GM12891 (cell line): ENCODE data around the gene TAF5L.

Experiments used
- DNase-seq: peaks from one replicate; pipeline ENCODE4 v3.0.0; 2011; ENCODE audit warnings: low spot score; ENCODE audit not compliant: insufficient read length
- FAIRE-seq: peaks from 2 replicates; lab custom pipeline; 2011; peaks lifted over from hg19 to GRCh38; lab: Jason Lieb, UNC
- PAX5 ChIP-seq: IDR thresholded peaks from 2 replicates; pipeline ENCODE4 v1.6.1; 2011; ENCODE audit warnings: low read length, moderate library complexity, mild to moderate bottlenecking; ENCODE audit not compliant: insufficient read depth, severe bottlenecking
- POLR2A ChIP-seq: IDR thresholded peaks from 2 replicates; pipeline ENCODE4 v1.6.1; 2011; ENCODE audit warnings: low read depth, low read length, control low read depth
- POLR2AphosphoS5 ChIP-seq: IDR thresholded peaks from 2 replicates; pipeline ENCODE4 v1.6.1; 2011; ENCODE audit warnings: low read depth, low read length, control low read depth
- POU2F2 ChIP-seq: IDR thresholded peaks from 2 replicates; pipeline ENCODE4 v1.6.1; 2011; ENCODE audit warnings: low read depth, mild to moderate bottlenecking, control low read depth, low read length, moderate library complexity
- SPI1 ChIP-seq: IDR thresholded peaks from 2 replicates; pipeline ENCODE4 v1.6.1; 2011; ENCODE audit warnings: low read depth, low read length, control low read depth
- TAF1 ChIP-seq: IDR thresholded peaks from 2 replicates; pipeline ENCODE4 v1.6.1; 2011; ENCODE audit warnings: low read depth, low read length, control low read depth

The TAF5L gene

DNA sequence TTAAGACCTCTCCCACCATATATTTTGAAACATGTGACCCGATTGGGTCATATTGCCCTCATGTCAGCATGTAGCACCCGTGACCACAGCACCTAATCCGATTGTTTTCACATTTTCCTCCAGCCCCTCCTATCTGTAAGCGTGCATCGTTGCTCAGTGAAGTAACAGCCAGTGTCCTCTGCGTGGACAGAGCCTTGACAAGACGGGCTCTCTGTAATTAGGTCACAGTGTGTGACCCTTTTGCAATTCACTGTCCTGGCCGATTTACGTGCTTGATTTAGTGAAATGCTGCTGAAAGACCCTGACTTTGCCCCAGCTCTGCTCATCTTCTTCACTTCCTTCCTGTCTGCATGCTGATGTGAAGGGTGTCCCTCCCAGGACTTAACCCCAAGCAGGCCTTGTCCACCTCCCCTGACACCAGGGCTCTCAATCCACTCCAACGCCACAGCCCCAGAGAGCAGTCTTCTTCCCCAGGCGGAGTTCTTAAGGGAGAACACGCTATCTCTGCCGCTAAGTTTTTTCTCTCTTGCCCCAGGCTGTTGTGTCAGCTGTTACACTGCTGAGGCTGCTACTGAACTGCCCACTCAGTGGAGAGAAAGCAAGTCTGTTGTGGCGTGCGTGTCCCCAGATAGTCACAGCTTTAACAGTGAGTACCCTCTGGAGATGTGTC, 19.5 kb upstream of the TAF5L start:
- DNase-seq (no peak), FAIRE-seq (no peak)
- TF ChIP-seq SPI1 = no peak
- TF ChIP-seq POU2F2 = no peak
- no peak for TF ChIP-seq PAX5
- TF ChIP-seq POLR2AphosphoS5 = no peak
- no peak for TF ChIP-seq TAF1
- TF ChIP-seq POLR2A = no peak

DNA sequence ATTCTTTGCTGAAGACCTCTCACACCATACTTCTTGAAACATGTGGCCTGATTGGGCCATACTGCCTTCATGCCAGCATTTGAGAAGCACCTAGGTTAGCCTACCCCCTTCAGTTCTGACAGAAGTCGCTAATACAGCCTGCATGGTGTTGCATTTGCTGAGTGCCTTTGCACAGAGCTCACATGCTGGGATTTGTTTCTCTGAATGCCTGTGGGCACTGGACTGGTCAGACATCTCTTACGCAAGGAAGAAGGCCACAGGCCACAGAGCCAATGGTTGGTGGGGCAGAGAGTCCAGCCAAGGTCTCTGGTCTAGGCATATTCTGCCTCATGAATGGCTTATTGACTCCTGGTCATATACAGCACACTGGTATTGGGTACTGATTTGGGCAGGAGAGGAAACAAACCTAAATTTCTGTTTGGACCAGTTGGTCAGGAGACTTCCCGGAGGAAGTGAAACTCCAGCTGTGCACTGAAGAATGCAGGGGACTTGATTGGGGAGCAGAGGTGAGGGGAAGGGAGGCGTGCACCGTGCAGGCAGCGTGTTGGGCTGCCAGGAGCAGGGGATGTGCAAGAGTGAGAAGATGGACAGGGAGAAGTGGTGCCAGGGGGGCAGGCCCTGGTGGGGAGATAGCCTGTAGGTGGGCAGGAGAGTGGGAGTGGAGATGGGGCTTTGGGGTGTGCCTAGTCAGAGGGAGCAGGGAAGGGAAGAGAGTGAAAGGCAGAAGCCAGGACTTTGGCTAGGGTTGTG, 18.2 kb upstream of the TAF5L start:
- FAIRE-seq (peak; percentile 75), DNase-seq (no peak)
- TF ChIP-seq PAX5 (no peak), TAF1 (no peak), POU2F2 (no peak), SPI1 (peak; percentile 93), POLR2A (no peak)

GRCh38 chr1:229642970-229643369, 17.0 kb upstream of the TAF5L start:
- FAIRE-seq (peak; percentile 67), DNase-seq (no peak)
- no peak for TF ChIP-seq POLR2A
- no peak for TF ChIP-seq SPI1
- no peak for TF ChIP-seq TAF1
- TF ChIP-seq PAX5 = no peak
- TF ChIP-seq POU2F2 = no peak
- no peak for TF ChIP-seq POLR2AphosphoS5

DNA sequence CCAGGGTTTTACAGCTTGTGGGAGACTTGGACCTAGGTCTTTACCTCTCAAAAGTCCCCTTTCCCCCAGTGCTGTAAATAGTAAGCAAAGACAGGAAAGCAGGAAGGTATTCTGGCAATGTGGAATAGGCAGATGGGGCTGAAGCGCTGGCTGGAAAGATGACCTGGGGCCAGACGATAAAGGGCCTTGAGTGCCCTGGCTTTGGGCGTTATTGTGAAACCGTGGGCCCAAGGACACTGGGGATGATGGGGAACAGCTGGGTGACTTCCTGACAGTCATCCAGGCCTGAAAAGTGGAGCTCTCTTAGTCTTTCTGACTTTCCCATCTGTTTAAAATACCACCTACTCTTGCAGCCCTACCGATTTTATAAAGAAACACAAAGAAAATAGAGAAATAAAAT, 16.5 kb upstream of the TAF5L start:
- no peak for TF ChIP-seq POLR2AphosphoS5
- no peak for TF ChIP-seq POU2F2
- TF ChIP-seq TAF1 = no peak
- no peak for DNase-seq
- FAIRE-seq = no peak

DNA sequence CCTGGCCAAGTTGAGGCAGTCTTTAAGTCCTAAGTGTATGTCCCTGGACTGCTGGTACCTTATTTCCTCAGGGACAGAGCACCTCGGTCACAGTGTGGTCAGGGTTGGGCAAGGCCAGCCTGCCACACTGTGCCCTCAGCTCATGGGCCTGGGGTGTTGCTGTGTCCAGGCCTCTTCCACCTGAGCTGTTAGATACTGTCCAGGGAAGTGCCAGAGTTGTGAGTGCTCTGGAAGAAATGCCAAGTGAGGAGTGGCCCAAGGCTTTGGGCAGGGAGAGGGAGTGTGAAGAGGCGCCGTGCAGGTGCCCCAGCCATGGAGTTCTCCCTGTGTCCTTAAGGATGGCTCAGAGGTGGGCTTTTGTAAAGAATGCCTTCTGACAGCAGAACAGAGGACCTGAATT, 15.4 kb upstream of the TAF5L start:
- no peak for DNase-seq
- no peak for FAIRE-seq
- no peak for TF ChIP-seq POLR2AphosphoS5
- TF ChIP-seq PAX5 = no peak
- no peak for TF ChIP-seq TAF1
- TF ChIP-seq POU2F2 = no peak

DNA sequence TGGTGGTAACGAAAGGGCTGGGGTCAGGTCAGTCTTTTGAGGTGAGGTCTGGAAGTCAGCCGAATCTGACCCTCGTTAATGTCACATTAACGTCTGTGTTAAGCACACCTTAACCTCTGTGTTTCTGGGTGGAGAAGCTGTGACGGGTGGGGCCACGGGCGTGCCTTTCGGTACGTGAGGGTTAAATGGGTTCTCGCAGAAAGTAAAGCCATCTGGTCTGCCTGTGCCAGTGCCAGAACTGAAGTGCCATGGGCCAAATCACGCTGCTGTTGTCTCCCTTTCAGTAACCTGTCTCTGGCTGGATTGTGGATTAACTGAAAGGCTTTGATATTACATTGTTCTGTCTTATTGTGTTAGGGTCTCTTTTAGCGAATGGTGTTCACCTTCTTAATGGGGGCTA, 14.5 kb upstream of the TAF5L start:
- FAIRE-seq (no peak), DNase-seq (no peak)
- TF ChIP-seq POU2F2 (no peak), POLR2A (no peak), POLR2AphosphoS5 (no peak), SPI1 (no peak), PAX5 (no peak), TAF1 (no peak)

GRCh38 chr1:229637746-229638145, 11.8 kb upstream of the TAF5L start:
- TF ChIP-seq POU2F2 (no peak), SPI1 (no peak), POLR2AphosphoS5 (no peak)
- DNase-seq (no peak), FAIRE-seq (no peak)

DNA sequence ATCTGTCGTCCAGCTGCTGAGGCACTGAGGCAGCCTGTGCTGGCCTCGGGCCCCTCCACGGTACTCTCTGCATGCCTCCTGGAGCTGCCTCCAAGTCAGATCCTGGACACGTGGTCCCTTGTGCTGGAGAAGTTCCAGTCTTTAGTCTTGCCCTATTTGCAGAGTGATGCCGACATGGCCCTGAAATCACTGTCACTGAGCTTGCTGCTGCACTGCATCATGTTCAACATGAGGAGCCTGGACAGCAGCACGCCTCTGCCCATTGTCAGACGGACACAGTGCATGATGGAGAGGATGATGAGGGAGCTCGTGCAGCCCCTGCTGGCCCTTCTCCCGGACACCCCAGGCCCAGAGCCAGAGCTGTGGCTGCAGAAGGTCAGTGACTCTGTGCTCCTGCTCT, 10.1 kb upstream of the TAF5L start:
- FAIRE-seq = no peak
- TF ChIP-seq POLR2A = no peak
- TF ChIP-seq POLR2AphosphoS5 = 0 out of 2 replicates have a peak, but pooled peaks have one; percentile 23
- no peak for DNase-seq

GRCh38 chr1:229631966-229632365, 6.0 kb upstream of the TAF5L start:
- DNase-seq (no peak), FAIRE-seq (no peak)
- TF ChIP-seq TAF1 = no peak
- no peak for TF ChIP-seq POU2F2

- DNase-seq = no peak
- FAIRE-seq = no peak
- TF ChIP-seq PAX5 = no peak
- no peak for TF ChIP-seq TAF1
- no peak for TF ChIP-seq POLR2AphosphoS5
- TF ChIP-seq POLR2A = no peak
- TF ChIP-seq POU2F2 = no peak
- TF ChIP-seq SPI1 = no peak
Observed at GRCh38 chr1:229631148-229631547, 5.2 kb upstream of the TAF5L start.
